GM18870 (cell line): Measurements from ENCODE around the gene SLC8A3.

Experiments
- ATAC-seq: cut with Tn5 transposase; IDR thresholded peaks from one replicate; pipeline ENCODE4 v1.9.1; 2021; ENCODE audit warnings: moderate library complexity; ENCODE audit not compliant: unreplicated experiment

SLC8A3 gene

DNA sequence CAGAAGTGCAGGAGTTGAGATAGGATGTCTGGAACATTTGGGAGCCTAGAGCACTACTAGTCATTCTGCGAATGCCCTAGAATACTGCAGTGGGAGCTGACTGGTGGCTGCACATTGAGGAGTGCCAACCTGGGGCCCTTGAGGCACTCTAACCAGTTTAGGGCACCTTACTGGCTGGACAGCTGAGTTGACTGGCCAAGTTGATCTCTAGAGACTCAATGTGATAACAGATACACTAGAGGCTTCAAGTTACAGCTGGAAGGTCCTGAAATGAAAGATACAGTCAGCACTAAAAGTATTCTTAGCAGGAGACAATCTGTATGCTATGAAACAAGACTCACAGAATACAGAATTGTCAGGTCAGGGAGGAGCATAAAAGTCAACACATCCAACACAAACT lies 8.0 kb downstream of the SLC8A3 start:
- no peak for ATAC-seq

DNA sequence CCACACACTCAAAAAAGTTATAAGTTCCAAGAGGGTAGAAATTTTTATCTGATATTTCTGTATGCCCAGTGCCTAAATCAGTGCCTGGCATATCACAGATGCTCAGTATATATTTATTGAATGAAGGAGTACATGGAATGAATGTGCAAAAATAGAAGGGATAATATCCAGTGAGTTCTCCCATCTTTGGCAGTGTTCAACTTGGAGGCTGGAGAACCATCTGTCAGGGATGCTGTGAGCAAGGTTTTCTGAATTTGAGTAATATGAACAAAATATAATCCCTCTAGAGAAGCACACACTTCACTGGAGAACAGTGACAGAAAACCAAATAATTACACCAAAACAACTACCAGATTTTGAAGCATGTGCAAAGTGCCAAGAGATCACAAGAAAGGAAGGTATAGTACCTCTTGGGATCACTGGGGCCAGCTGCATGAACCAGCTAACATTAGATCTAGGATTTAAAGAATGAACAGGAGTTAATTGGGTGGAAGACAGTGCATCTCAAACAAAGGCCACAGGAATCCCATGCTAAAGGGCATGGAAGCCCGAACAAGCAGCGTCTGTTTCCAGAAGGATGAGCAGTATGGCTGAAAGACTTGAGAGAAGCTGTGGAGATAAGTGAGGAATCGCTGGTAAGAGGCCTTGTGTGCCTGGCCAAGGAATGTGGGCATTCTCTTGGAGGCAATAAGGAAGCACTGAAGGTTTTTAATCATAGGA lies 11.5 kb downstream of the SLC8A3 start:
- no peak for ATAC-seq

DNA sequence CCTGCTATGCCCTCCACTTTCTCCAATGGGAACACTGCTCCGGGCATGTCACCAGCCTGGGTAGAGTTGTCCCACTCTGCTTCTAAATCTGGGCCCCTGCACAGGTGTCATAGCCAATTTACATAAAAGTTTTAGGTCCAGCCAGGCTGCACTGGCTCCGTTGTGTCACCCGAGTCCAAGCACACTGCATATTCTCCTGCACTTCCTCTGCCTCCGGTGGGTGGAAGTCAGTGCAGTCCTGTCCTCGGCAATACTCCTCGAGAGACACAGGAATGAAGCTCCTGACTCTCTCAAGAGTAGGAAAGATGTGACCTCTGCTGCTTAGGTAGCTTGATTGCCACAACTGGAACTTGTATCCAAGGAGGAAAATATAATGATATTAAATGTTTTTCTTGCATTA lies 15.2 kb downstream of the SLC8A3 start:
- no peak for ATAC-seq

DNA sequence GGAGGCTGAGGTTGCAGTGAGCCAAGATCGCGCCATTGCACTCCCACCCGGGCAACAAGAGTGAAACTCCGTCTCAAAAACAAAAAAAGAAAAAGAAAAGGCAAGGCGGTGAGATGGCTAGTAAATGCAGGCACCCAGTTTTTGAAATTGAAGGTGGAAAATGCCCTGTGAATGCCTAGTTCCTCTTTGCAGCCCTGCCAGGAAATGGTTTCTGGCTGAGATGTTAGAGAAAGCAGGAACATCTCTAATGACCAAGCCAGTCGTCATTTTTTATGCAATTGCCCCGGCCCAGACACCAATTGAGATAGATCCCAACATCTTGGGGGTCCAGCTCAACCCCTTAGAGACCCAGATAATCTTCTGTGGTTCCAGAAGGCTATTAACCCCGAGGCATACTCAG lies 17.0 kb downstream of the SLC8A3 start:
- no peak for ATAC-seq

DNA sequence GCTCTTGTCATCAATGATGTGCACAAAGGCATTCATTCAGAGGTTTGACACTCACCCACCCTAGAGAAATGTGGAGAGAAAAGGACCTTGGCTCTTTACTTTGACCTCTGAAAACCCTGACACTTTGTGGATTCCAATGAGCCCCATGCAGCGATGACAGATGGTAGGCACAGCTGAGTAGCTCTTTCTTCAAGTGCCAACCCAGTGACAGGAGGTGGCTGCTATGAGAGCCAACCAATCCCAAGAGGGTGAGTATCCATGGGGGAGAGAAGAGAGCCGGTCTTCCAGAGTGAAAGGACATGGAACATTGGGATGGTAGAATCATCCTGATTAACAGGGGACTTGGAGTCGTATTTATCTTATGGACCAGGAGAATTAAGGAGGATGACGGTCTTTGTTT lies 17.8 kb downstream of the SLC8A3 start:
- ATAC-seq: no peak

DNA sequence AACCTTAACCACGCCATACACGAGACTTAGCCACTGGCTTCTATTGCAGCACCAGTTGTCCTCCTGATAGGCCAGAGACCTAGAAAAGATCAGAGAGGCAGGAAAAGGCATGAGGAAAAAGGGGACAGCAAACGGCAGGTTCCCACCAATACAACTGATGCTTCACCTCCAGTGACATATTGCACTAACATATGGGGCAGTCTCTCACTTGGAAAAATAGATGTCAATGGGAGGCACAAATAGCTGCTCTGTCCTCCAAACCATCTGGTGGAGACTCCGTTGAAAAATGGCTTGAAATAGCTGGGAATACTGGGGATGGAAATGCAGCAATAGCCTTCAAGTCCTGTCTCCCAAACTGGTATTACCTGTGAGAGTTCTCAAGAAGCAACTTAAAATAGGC lies 20.3 kb downstream of the SLC8A3 start:
- ATAC-seq: no peak

DNA sequence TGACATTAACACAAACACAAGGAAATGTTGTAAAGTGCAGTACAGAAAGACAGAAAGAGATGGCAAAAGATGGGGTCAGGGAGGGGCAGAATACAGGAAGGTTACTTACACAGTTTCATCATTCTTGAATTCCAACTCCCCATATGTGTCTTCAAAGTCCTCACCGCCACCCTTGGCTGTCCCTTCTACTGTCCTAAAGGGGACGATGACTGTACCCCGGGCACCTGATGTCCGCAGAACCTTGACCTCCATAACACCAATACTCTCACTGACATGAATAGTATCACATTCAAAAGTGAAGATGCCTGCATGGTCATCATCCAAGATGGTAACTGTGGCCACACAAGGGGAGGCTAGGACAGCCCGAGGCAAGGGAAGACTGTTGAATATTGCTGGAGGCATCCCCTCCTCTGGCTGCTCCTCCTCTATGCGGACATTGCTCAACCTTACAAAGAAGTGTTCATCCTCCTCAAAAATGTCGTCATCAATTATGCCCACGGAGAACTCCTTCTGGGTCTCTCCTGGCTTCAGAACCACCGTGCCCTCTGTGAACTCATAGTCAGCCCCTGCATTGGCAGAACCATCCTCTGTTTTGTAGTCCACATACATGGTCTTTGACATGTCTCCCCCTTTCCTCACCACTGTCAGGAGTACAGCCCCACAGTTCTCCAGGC lies 22.1 kb downstream of the SLC8A3 start:
- no peak for ATAC-seq

DNA sequence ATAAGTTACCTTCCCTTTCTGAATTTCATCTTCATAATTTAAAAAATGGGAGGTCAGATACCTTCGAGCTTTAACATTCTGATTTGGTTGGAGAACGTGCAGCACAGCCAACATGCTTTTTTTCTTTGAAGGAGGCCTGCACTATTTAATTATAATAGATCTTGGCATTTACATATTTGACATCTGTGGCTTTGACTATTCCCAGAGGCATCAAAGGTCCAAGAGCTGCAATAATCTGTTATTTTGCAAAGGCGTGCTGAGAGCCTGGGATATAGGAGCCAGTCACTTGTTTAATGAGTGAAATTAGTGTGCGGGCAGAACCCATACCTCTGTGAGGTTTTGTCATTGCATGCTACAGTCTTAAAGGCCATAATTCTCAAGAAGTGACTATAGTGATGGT lies 26.4 kb downstream of the SLC8A3 start:
- no peak for ATAC-seq

DNA sequence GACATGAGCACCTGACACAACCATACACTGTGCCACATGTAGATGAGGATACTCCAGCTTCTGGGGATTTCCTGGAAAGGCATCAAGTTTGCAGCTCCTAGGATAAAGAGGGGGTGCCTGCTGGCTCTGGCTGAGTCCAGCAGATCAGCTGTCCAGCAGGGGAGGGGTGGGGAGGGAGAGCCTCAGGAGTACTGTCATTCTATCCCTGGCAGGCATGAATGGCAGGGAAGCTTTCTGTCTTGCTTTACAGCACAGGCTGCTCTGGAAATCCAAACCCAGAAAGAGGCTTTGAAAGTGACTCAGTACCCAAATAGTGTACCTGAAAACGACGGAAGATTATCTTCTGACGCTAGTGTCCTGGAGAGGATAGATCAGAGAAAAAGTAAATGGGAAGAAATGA lies 32.2 kb downstream of the SLC8A3 start:
- ATAC-seq: no peak

DNA sequence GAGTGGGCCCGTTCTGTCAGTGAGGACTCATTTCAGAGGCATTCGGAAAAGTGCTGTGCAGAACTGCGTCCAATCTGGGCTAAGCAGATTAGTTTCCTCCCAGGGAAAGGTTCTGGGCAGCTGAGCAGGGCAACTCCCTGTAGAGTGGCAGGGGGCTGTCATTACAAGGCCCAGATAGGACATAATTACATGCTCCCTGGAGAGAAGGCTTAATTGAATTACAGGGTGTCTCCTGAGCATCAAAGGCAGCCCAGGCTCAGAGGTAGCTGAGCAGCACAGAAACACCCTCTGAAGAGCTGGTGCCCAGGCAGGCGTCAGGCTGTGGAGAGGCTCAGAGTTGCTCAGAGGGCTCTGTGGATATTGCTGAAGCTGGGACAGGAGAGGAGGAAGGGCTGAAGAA lies 36.0 kb downstream of the SLC8A3 start:
- no peak for ATAC-seq

DNA sequence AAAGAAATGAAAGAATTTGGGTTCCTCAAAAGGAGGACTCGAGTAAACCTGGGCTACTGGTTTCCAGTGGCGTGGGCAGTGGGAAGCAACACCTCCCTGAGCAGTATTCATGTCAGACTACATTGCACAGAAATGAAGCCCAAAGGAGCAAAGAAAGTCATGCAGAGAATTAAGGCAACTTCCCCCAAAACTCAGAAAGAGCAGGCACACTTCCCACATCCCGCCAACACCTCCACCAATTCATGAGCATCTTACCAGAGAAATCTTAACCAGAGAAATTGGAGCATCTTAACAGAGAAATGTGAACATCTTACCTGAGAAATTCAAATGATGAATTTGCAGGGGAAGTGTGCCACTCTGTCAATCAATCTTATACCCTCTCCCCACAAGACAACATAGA lies 36.7 kb downstream of the SLC8A3 start:
- no peak for ATAC-seq

DNA sequence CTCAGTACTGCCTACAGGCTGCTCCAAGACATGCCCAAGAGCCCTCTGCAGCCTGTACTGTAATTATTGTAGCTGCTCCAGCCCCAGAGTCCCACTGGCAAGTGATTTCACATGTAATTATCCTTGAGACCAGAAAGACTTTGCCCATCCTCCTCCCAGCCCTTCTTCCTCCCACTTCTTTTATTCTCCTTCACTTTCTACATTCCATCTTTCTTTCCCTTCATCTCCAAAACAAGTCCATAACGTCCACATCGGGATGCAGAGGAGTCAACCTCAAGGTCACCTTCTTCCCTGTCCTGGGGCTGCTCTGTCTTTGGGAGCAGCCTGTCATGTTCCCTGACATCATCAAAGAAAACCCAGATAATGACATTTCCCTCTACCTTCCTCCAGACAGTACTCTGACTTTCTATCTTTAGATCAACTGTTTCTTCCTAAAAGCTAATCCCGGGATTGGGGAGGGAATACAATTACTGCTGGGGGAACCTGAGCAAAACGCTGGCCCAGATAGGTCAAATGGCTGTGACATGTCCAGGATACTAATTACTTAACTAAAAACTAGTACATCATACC lies 39.1 kb downstream of the SLC8A3 start:
- no peak for ATAC-seq

DNA sequence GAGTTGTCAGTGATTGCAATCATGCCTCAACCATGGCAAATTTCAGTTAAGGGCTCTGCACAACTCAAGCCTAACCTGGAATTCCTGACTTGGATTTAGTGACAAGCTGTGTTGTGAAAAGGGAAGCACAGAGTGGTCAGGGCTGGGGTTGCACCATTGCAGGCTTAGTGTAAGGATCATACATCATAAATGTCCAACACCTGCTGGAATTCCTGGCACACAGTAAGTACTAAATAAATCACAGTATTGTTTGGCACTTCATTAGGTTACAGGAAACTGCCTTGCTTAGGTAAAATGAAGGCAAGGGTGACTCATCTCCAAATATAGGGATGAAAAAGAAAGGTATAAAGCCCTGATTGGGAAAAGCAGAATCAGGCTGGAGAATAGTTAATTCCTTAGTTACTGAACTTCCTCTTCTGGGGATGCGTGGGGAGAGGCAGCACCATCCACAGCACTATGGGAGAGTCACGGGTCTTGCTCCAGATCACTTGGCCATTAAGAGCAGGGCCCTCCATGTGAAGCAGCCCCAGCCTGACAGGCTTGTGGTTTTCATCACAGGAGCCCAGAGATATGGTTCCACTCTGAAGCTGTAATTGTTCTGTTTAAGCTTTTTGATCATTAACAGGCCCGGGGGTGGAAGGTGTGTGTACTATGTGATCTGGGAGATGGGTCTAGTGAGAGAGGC lies 39.7 kb downstream of the SLC8A3 start:
- no peak for ATAC-seq

DNA sequence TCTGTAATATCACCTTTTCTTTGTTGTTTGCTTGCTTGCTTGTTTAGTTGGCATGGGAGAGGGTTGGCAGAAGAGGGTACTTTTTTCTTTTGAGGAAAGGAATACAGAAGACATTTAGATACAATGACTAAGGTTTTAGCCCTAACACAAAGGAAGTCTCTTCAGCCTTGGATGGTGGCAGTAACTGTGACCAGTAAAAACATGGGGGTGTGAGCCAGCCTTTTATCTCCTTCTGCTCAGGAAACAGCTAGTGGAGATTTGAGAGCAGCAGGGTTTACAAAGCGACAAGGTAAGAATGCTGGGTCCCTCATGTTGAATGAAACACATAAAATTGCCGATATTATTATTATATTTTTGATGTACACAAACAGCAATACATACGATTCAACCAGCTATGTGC lies 40.4 kb downstream of the SLC8A3 start:
- no peak for ATAC-seq

DNA sequence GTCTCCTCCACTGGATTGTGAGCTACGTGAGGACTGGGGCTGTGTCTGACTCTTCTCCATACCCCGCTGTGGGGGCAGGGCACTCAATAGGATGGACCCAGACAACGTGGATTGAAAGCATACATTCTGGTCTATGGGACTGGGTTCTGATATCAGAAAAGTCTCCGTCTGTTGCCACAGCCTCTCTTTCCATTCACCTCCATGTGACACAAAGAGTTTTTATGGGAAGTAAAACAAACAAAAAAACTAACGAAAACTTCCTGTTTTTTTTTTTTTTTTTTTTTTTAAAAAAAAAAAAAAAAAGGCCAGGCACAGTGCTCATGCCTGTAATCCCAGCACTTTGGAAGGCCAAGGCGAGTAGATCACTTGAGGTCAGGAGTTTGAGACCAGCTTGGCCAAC lies 44.7 kb downstream of the SLC8A3 start:
- no peak for ATAC-seq

DNA sequence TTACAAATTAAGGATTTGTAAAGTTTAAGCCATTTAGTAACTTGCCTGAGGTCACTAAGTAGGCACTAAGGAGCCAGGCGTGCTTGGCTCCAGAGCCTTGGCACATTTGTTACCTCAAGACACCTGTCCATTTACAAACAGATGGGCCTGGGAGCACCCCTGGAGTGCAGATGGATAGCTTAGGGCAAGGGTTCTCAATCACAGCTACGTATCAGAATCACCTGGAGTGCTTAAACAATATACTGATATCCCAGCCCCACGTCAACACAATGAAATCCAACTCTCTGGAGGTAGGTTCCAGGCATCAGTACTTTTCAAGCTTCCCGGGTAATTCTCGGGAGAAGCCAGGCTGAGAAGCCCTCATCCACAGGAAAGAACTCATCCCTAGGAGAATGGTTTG lies 45.4 kb downstream of the SLC8A3 start:
- no peak for ATAC-seq

DNA sequence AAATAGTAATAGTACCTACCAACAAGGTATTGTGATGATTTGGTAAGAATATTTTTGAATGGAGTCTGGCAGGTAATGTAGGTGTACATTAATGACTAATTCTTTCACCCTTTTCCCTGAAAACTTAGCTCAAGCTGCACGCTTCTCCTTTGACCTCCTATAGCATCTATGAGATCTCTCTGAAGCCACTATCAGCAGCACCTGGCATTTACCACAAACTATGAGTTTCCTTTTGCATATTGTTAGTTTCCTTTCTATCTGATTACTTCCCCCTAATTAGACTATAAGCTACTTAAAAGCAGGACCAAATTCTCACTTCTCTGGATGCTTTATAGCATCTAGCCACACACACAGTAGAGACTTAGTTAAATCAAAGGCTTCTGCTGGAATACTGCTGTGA lies 48.1 kb downstream of the SLC8A3 start:
- ATAC-seq: no peak

DNA sequence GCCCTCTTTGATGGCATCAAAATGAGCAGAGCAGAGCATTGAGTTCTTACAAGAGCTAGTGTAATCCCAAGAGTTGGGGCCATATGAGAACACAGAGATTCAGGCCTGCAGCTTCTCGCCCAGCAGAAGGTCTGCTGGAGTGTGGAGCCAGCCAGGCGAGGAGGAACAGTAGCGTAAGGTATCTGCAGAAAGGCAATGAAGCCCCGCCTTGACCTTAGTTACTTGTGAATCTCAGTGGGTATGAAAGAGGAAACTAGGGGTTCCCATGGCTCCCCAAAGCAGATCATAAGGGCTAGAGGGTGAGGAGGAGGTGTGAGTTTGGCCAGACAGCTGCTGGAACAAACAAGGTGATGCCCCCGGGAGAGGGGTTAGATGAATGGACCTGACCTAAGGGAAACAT lies 49.4 kb downstream of the SLC8A3 start:
- no peak for ATAC-seq

DNA sequence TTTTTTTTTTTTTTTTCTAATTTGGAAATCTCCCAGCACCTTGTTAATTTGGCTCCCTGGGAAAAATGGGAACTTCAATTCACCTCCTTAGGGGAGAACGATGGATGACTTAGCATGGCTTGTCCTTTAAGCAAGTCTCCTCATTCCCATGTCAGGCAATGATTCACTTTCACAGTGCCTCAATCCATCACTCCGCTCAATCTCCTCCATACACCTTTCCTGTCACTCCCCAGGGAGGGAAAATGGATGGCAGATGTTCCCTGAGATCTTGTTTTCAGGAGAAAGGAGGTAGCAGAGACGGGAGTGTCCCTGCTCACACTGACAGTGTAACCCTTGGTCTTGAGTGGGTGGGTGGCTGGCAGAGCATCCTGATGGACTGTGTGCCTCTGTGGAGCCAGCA lies 51.0 kb downstream of the SLC8A3 start:
- no peak for ATAC-seq

DNA sequence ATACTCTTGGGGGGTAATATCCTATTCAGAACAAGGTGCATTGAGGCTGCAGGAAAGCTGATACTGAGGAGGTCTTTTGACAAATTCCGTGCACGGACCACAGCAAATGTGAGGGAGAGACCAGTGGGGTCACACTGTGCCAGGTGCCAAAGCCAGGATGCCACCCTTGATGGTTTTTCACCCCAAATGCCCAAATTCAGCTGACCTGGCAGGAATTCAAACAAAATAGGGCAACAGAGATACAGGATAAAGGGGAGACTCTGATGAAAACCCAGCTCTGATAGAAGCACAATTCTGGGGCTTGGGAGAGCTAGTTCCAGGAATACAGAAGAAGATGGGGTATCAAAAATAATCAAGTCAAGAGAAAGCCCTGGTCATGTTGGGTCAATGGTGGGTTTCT lies 55.3 kb downstream of the SLC8A3 start:
- no peak for ATAC-seq

DNA sequence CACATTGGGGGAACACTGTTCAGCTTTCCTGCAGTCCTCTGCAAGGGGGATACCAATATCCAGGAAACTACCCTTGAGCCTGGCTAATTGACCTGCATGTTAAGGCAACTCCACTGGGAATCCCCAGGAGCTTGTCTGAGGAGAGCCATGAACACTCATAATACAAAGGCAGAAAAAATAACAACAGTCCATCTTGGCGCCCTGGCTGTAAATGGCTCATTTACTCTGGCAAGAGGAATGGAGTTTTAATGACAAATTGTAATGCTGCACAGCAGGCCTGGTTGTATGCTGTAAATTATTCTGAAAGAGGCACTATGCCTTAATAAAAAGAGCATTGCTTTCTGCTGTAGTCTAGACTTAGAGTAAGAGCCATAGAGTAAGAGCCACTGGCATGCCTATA lies 58.3 kb downstream of the SLC8A3 start:
- no peak for ATAC-seq

DNA sequence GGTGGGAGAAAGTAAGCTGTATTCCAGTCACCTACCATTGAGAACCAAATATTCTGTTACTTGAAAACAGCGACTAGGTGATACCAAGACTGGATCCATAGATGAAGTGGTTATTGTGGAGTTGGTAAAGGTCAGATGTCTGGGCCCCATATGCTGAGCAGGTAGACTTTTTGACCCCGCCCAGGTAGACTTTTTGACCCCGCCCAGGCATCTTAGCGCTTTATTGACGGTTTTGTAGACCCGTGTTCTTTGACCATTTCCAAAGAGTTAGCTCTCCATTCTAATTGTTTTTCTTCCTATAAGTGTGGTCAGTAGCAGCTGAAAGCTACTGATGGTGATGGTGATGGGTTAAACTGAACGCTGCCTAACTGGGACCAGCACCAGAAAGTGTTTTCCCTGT lies 61.6 kb downstream of the SLC8A3 start:
- ATAC-seq: no peak
